Glomerular endothelial cell (primary cell): ENCODE data around the gene S100A1. TPM values are rescaled to one million over a fixed set of nuclear protein-coding genes. Genes with fewer than 3 reads are reported as not detected.

Experiments
- DNase-seq: peaks from one replicate; pipeline ENCODE4 v3.0.0-alpha.2; 2011; ENCODE audit warnings: low read depth, low spot score; ENCODE audit errors: extremely low read depth
- total RNA-seq: library from RNA; depleted of rRNA; stranded (reverse); fragments of >200 nt; gene quantifications from 2 replicates; pipeline ENCODE4 v1.2.3, GENCODE V29; 2015

S100A1 gene
- total RNA-seq, 1 donor from 2014 or later = not detected

- DNase-seq = no peak
Measured at GRCh38 chr1:153678519-153679336, 50.5 kb downstream of the S100A1 start, which contains the start of gene NPR1. Gene NPR1 (plus strand): TSS chr1:153678688. CDS start chr1:153679109, 421 bp downstream.

DNA sequence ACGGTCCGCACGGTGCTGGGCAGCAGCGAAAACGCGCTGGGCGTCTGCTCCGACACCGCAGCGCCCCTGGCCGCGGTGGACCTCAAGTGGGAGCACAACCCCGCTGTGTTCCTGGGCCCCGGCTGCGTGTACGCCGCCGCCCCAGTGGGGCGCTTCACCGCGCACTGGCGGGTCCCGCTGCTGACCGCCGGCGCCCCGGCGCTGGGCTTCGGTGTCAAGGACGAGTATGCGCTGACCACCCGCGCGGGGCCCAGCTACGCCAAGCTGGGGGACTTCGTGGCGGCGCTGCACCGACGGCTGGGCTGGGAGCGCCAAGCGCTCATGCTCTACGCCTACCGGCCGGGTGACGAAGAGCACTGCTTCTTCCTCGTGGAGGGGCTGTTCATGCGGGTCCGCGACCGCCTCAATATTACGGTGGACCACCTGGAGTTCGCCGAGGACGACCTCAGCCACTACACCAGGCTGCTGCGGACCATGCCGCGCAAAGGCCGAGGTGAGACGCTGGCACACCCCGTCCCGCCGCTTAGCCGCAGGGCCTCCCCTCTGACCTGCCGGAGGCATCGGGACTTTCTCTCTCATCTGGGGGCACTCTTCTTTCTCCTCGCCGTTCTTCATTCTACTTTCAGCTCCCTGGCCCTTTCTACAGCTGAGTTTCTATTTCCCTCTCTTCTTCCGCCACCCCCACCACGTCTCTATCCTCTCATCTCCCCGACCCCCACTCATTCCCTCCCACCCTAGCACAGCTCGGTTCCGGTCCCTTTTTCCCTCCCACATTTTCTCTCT lies 51.3 kb downstream of the S100A1 start:
- no peak for DNase-seq

DNA sequence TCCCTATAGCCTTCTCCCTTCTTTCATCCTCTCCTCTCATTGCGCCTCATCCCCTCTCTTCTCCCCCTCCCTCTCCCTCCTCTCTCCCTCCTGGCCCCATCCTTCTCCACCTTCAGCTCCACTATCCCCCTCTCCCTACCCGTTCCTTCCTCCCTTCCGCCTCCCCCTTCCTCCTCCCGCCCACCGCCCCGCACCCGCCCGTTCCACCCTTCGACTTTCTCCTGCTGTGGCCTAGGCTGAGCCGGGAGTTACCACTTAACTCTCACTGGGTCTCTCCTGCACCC lies 51.8 kb downstream of the S100A1 start:
- no peak for DNase-seq

Other genes with a start within 250 kb of the S100A1 start
- gene S100A8, start 237.4 kb upstream of the S100A1 start, total RNA-seq = not detected in 2 replicates
- gene S100A7A, start 211.9 kb upstream of the S100A1 start, total RNA-seq = not detected in 2 replicates
- not detected in 2 replicates for gene S100A7, start 167.8 kb upstream of the S100A1 start, total RNA-seq
- gene S100A6, start 92.4 kb upstream of the S100A1 start, total RNA-seq = 581 and 1,075 TPM in 2 replicates
- gene S100A5, start 87.5 kb upstream of the S100A1 start, total RNA-seq = not detected in 2 replicates
- 7.1 and 17.2 TPM in 2 replicates for gene S100A4, start 82.6 kb upstream of the S100A1 start, total RNA-seq
- 6.8 and 6.9 TPM in 2 replicates for gene S100A3, start 79.2 kb upstream of the S100A1 start, total RNA-seq
- gene S100A2, start 62.6 kb upstream of the S100A1 start, total RNA-seq = 3.9 and 9.4 TPM in 2 replicates
- gene S100A16, start 15.3 kb upstream of the S100A1 start, total RNA-seq = 582 and 906 TPM in 2 replicates
- gene S100A14, start 12.1 kb upstream of the S100A1 start, total RNA-seq = not detected in 2 replicates
- 104 and 206 TPM in 2 replicates for gene S100A13, start 929 bp upstream of the S100A1 start, total RNA-seq
- gene CHTOP, start 5.6 kb downstream of the S100A1 start, total RNA-seq = 28.3 and 43.9 TPM in 2 replicates
- 41.4 and 56.2 TPM in 2 replicates for gene SNAPIN, start 30.3 kb downstream of the S100A1 start, total RNA-seq
- gene ILF2, start 42.6 kb downstream of the S100A1 start, total RNA-seq = 179 and 241 TPM in 2 replicates
- 4.2 and 13.0 TPM in 2 replicates for gene NPR1, start 50.3 kb downstream of the S100A1 start, total RNA-seq
- 40.3 and 48.9 TPM in 2 replicates for gene INTS3, start 99.6 kb downstream of the S100A1 start, total RNA-seq
- 13.4 and 15.7 TPM in 2 replicates for gene SLC27A3, start 147.0 kb downstream of the S100A1 start, total RNA-seq